ENCODE results near the gene POF1B.
"Not testable (repeated sequence)": the region's sequence is repeated elsewhere in the genome, so short reads cannot be mapped to it uniquely, and the experiment has no call there.

Gene POF1B, protein sequence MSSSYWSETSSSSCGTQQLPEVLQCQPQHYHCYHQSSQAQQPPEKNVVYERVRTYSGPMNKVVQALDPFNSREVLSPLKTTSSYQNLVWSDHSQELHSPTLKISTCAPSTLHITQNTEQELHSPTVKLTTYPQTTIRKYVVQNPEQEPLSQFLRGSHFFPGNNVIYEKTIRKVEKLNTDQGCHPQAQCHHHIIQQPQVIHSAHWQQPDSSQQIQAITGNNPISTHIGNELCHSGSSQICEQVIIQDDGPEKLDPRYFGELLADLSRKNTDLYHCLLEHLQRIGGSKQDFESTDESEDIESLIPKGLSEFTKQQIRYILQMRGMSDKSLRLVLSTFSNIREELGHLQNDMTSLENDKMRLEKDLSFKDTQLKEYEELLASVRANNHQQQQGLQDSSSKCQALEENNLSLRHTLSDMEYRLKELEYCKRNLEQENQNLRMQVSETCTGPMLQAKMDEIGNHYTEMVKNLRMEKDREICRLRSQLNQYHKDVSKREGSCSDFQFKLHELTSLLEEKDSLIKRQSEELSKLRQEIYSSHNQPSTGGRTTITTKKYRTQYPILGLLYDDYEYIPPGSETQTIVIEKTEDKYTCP

GRCh38 chrX:85379174-85379907 lies at the start of gene POF1B:
Gene POF1B (minus strand): TSS chrX:85379665. CDS start chrX:85379454, 211 bp downstream.
- no peak for DNase-seq (ENCODE audit: low spot score)

DNA sequence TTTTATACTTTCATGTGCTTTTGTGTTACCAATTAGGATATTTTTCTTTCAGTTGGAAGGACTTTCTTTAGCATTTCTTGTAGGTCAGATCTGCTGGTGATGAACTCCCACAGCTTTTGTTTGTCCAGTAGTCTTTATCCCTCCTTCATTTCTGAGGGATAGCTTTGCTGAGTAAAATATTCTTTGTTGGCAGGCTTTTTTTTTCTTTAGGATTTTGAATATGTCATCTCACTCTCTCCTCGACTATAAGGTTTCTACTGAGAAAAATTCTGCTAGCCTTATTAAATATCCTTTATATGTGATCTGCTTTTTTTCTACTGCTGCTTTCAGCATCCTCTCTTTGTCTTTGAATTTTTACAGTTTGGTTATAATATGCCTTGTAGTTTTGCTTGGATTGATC lies 49.6 kb upstream of the POF1B start:
- no peak for DNase-seq (ENCODE audit: low spot score)

GRCh38 chrX:85419293-85419692 lies 39.8 kb upstream of the POF1B start:
- DNase-seq (ENCODE audit: low spot score), result no peak

- DNase-seq (ENCODE audit: low spot score), result no peak
Measured at GRCh38 chrX:85391878-85392238, 12.4 kb upstream of the POF1B start.

DNA sequence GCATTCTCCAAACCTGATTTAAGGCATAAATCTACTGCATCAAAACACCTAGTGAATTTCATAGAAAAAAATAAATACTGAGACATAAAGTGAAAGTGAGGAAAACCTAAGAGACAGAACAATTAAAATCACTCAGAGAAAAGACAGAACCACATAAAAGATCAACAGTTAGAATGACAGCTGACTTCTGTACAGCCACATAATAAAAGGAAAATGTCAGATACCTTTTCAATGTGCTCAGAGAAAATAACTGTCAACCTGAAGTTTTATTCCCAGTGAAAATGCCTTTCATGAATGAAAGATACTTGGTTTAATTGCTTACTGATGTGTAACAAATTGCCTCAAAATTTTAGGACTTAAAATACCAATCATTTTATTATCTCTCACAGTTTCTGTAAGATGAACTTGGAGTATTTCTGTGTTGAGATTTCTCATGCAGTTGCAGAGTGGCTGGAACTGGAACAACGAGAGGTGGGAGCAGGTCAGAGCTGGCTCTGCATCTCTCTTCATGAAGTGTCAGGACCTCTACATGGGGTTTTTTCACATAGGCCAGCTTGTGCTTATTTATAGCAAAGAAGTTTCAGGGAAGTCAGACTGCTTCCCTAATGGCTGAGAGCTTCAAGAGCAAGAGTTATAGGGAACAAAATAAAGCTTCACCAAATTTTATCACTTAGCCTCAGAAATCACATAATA lies 11.9 kb upstream of the POF1B start:
- DNase-seq (ENCODE audit: low spot score), result no peak

- DNase-seq (ENCODE audit: low spot score), result no peak
Measured at GRCh38 chrX:85381602-85382001, 2.1 kb upstream of the POF1B start.

GRCh38 chrX:85378461-85378860 lies 1.0 kb downstream of the POF1B start:
- DNase-seq (ENCODE audit: low spot score), result no peak

GRCh38 chrX:85375333-85375738 lies 4.1 kb downstream of the POF1B start:
- no peak for DNase-seq (ENCODE audit: low spot score)

- no peak for DNase-seq (ENCODE audit: low spot score)
Measured at GRCh38 chrX:85365370-85365995, 14.0 kb downstream of the POF1B start.

- DNase-seq (ENCODE audit: low spot score), result no peak
Measured at GRCh38 chrX:85359051-85359450, 20.4 kb downstream of the POF1B start.

- no peak for DNase-seq (ENCODE audit: low spot score)
Measured at GRCh38 chrX:85345523-85345922, 33.9 kb downstream of the POF1B start.

GRCh38 chrX:85327060-85327333 lies 52.5 kb downstream of the POF1B start:
- DNase-seq (ENCODE audit: low spot score), result no peak

DNA sequence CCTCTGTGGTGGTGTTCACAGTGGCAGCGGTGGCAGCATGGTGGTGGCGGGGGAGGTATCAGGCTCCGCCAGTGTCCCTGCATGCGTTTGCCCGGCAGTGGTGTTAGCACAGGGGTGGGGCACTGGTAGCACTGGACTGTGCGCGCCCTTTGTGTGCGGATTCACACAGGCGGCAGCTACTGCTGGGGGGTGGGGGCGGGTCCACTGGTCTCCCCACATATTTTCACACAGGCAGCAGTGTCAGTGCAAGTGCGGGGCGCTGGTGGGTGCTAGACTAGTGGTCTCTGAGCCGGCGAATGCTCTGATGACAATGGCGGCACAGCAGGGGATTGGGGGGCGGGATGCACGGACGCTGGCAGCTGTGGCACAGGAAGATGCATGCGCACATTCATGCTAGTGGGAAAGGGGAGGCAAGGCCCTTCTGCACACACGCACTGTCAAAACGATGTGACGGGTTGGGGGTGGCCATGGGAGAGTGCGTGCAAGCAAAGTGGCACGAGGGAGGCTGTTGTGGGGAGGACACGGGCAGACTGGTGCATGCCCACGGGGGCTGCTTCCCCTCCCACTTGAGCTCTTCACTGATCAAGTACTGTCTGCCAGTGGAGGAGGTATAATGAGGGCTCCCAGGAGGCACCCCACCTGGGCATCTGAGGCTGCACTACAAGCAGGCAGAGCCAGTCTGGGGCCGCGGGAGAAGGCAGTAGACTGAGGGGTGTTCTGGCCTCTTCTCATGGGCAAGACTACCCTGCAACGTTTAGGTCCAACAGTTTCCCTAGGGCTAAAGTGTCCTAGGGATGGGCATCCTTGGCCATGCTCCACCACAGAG lies 53.0 kb downstream of the POF1B start:
- no peak for DNase-seq (ENCODE audit: low spot score)

DNA sequence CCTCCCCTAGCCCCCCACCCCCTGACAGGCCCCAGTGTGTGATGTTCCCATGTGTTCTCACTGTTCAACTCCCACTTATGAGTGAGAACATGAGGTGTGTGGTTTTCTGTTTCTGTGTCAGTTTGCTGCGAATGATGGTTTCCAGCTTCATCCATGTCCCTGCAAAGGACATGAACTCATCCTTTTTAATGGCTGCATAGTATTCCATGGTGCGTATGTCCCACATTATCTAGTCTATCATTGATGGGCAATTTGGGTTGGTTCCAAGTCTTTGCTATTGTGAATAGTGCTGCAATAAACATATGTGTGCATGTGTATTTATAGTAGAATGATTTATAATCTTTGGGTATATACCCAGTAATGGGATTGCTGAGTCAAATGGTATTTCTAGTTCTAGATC lies 68.1 kb downstream of the POF1B start:
- DNase-seq (ENCODE audit: low spot score), result not testable (repeated sequence)

- DNase-seq (ENCODE audit: low spot score), result no peak
Measured at GRCh38 chrX:85309717-85310116, 69.7 kb downstream of the POF1B start.

DNA sequence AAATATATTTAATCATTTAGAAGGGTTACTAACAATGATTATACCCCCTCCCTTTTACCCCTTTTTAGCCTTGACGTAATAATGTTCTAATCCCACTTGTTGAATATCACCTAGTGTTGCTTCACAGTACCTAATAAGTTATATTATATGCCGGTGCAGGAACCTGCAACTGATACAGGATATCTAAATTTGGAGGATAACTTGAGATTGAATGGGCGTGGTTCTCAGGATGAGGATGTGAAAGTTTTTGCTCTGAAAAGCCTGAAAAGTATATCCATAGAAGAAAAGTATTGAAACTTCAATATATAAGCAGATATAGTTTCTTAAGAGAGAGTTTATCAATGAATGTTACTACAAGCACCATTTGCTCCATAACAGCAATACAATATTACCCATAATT lies 75.9 kb downstream of the POF1B start:
- no peak for DNase-seq (ENCODE audit: low spot score)

GRCh38 chrX:85288992-85289723 lies 90.3 kb downstream of the POF1B start:
- no peak for DNase-seq (ENCODE audit: low spot score)

- not testable (repeated sequence) for DNase-seq (ENCODE audit: low spot score)
Measured at GRCh38 chrX:85285286-85285685, 94.2 kb downstream of the POF1B start.

GRCh38 chrX:85244450-85245211 lies 134.8 kb downstream of the POF1B start:
- no peak for DNase-seq (ENCODE audit: low spot score)
